ENCODE measurements around the gene NOC4L. TPM values are rescaled to one million over a fixed set of nuclear protein-coding genes. Genes with fewer than 3 reads are reported as not detected.

Gene NOC4L
- polyA plus RNA-seq, 3 donors = 7.3 to 18.0 (median 17.9) TPM

- TF ChIP-seq CTCF (IDR thresholded peaks at IDR 0.05) = no peak
- intact Hi-C loops (cut with micrococcal nuclease) = loop anchor here in 1 of 2 donors (10.0 kb wide), 1 partner anchor 297 kb away; the partner anchor contains the start of gene FBRSL1
- no peak for DNase-seq
- Histone ChIP-seq H2AFZ (ENCODE audit: insufficient read depth, low read depth, low read length, poor library complexity, severe bottlenecking) (no peak overlapping the region), H3K27ac (ENCODE audit: low read depth in 1 of 2, low read length in 2 of 2) (no peak overlapping the region), H3K4me3 (replicated peaks in 1 of 3; ENCODE audit: low read depth in 2 of 3, low read length in 3 of 3) (no peak overlapping the region), H3K4me2 (replicated peaks; ENCODE audit: extremely low read depth, low read length, poor library complexity, severe bottlenecking) (no peak overlapping the region), H3K36me3 (replicated peaks in 1 of 2; ENCODE audit: control insufficient read depth in 1 of 2, insufficient read depth in 2 of 2, low read length in 2 of 2) (no peaks in the 10 kb centered on the region), H3K4me1 (ENCODE audit: control insufficient read depth in 1 of 2, insufficient read depth in 2 of 2, low read length in 2 of 2) (no peaks in the 10 kb centered on the region), H3K79me2 (ENCODE audit: insufficient read depth, low read length) (no peaks in the 10 kb centered on the region), H3K9ac (ENCODE audit: insufficient read depth, low read length, poor library complexity, severe bottlenecking) (no peak overlapping the region), H3K27me3 (ENCODE audit: control insufficient read depth in 2 of 2, insufficient read depth in 2 of 2, low read length in 2 of 2) (no peaks in the 10 kb centered on the region), H4K20me1 (ENCODE audit: insufficient read depth, low read length) (no peaks in the 10 kb centered on the region), H3K9me3 (replicated peaks in 1 of 2; ENCODE audit: control insufficient read depth in 1 of 2, insufficient read depth in 1 of 2, low read length in 2 of 2) (peaks cover 18 to 23% of the 10 kb centered on the region in 2 donors)
- Mint-ChIP-seq H3K36me3 (no peaks in the 10 kb centered on the region), H3K4me1 (no peaks in the 10 kb centered on the region), H3K9me3 (peaks cover 15 to 27% (median 22%) of the 10 kb centered on the region in 7 donors), H3K27ac (no peak overlapping the region), H3K27me3 (ENCODE audit: low read depth in 3 of 3) (peaks cover 5 to 14% (median 5%) of the 10 kb centered on the region in 3 donors), H3K4me3 (no peak overlapping the region)
- WGBS (ENCODE audit: insufficient coverage) = 92% methylated on average over 40 of the region's 44 CpGs
Observed at GRCh38 chr12:132197581-132198354, 53.5 kb downstream of the NOC4L start.

GRCh38 chr12:132199101-132199500 lies 54.8 kb downstream of the NOC4L start:
- Mint-ChIP-seq H3K27ac (no peak overlapping the region), H3K27me3 (ENCODE audit: low read depth in 3 of 3) (peaks cover 9 to 15% (median 13%) of the 10 kb centered on the region in 3 donors)

More at GRCh38 chr12:132199101-132199500, 54.8 kb downstream of the NOC4L start:
- Mint-ChIP-seq H3K9me3 (peaks cover 4 to 14% (median 9%) of the 10 kb centered on the region in 7 donors), H3K4me1 (no peaks in the 10 kb centered on the region), H3K4me3 (no peak overlapping the region), H3K36me3 (no peaks in the 10 kb centered on the region)
- 94% methylated on average over 16 of the region's 18 CpGs for WGBS (ENCODE audit: insufficient coverage)
- H3K79me2 ChIP-seq (ENCODE audit: insufficient read depth, low read length) = no peaks in the 10 kb centered on the region
- H3K4me2 ChIP-seq (replicated peaks; ENCODE audit: extremely low read depth, low read length, poor library complexity, severe bottlenecking) = no peak overlapping the region
- no peak overlapping the region for H3K4me3 ChIP-seq (replicated peaks in 1 of 3; ENCODE audit: low read depth in 2 of 3, low read length in 3 of 3)
- no peak for DNase-seq
- no peaks in the 10 kb centered on the region for H3K4me1 ChIP-seq (ENCODE audit: control insufficient read depth in 1 of 2, insufficient read depth in 2 of 2, low read length in 2 of 2)
- TF ChIP-seq CTCF (IDR thresholded peaks at IDR 0.05) = no peak
- H3K9ac ChIP-seq (ENCODE audit: insufficient read depth, low read length, poor library complexity, severe bottlenecking) = no peak overlapping the region
- peaks cover 7 to 9% of the 10 kb centered on the region in 2 donors for H3K9me3 ChIP-seq (replicated peaks in 1 of 2; ENCODE audit: control insufficient read depth in 1 of 2, insufficient read depth in 1 of 2, low read length in 2 of 2)
- H2AFZ ChIP-seq (ENCODE audit: insufficient read depth, low read depth, low read length, poor library complexity, severe bottlenecking) = no peak overlapping the region
- H3K36me3 ChIP-seq (replicated peaks in 1 of 2; ENCODE audit: control insufficient read depth in 1 of 2, insufficient read depth in 2 of 2, low read length in 2 of 2) = no peaks in the 10 kb centered on the region
- no peak overlapping the region for H3K27ac ChIP-seq (ENCODE audit: low read depth in 1 of 2, low read length in 2 of 2)
- H4K20me1 ChIP-seq (ENCODE audit: insufficient read depth, low read length) = no peaks in the 10 kb centered on the region
- H3K27me3 ChIP-seq (ENCODE audit: control insufficient read depth in 2 of 2, insufficient read depth in 2 of 2, low read length in 2 of 2) = peaks cover 0 to 2% of the 10 kb centered on the region in 2 donors
- intact Hi-C loops (cut with micrococcal nuclease) = loop anchor here in 1 of 2 donors (10.0 kb wide), 1 partner anchor 296 kb away; the partner anchor contains the start of gene FBRSL1

Data from CD14-positive monocyte (primary cell).